NCI-H1092 (cell line): ENCODE data around the gene STX7.
"Not testable (repeated sequence)": the region's sequence is repeated elsewhere in the genome, so short reads cannot be mapped to it uniquely, and the experiment has no call there.

Source experiments
- DNase-seq: peaks from one replicate; lab custom pipeline; 2025; lab: John Stamatoyannopoulos, UW

The STX7 gene, protein sequence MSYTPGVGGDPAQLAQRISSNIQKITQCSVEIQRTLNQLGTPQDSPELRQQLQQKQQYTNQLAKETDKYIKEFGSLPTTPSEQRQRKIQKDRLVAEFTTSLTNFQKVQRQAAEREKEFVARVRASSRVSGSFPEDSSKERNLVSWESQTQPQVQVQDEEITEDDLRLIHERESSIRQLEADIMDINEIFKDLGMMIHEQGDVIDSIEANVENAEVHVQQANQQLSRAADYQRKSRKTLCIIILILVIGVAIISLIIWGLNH

DNA sequence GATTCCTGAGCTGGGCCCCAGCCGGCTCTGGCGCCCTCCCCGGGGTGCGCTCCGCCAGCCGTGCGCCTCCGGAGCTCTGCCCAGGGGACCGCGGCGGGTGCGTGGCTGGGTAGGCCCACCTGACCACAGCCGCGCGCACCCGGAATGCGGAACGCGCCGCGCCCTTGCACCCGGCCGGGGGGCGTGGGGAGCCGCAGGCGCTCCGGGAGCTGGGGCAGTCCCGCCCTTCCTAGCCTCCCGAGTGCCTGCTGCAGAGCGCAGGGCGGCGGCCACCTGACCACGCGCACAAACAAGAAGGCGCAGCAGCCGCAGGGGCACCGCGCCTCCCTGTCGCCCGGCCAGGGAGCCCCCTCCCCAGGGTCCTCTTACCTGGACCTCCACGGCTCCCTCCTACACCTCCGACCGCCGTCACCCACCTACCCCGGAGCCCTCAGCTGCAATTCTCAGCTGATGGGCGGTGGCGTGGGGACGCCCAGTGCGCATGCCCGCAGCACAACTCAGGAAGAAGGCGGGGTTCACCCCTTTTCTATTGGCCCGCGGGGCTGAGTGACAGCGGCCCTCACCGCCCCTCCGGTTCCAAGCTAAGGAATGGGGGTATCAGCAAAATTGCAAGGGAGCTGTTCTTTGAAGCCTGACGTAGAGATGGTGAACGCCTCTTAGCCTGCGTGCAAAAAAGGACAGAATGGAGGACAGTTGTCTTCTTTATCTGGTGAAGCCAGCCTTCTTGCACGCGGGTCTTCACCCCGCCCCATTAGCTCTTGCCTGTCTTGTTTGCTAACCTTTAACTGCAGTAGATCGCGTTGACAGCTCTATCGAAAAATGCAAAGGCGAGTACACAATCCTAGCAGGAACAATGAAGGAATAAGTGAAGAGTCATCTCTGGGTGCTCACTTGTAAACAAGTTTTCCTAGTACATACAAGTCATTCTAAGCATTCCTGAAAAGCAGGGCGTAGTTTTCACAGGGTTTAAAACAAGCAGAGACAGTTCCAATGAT is at the start of gene STX7:
STX7 (minus strand) TSS at position 479 of the 995 bp plus-strand sequence. CDS start 9,586 bp downstream, outside the sequence.
- no peak for DNase-seq

DNA sequence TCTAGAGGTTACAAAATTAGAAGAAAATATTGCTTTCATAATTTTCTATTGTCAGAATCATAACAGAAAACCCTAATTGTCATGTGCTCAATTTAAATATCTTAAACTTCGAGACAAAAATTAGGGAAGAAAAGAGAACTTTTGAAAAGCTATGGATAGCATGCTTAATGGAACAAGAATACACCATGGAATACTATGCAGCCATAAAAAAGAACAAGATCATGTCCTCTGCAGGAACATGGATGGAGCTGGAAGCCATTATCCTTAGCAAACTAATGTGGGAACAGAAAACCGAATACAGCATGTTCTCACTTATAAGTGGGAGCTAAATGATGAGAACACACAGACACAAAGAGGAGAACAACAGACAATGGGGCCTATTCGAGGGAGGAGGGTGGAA is 47.2 kb upstream of the STX7 start:
- DNase-seq, result not testable (repeated sequence)

DNA sequence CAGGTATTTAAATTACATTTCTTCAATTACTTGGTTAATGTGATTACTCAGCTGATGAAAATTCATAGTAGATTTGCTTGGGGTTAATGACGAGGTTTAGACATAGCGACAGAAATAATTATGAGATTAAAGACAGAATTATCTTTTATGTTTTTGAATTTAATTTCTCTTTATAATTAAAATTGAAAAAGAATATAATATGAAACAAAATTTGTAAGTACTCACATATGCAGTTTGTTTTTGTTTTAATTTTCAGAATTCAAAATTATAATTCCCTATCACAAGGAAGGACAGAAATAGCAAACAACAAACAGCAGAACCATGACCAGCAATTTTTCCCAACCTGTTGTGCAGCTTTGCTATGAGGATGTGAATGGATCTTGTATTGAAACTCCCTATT is 39.5 kb upstream of the STX7 start, which contains the start of gene TAAR8:
TAAR8 (plus strand) TSS at position 301 of the 400 bp plus-strand sequence; CDS start at position 322, 21 bp downstream.
- DNase-seq, result no peak

DNA sequence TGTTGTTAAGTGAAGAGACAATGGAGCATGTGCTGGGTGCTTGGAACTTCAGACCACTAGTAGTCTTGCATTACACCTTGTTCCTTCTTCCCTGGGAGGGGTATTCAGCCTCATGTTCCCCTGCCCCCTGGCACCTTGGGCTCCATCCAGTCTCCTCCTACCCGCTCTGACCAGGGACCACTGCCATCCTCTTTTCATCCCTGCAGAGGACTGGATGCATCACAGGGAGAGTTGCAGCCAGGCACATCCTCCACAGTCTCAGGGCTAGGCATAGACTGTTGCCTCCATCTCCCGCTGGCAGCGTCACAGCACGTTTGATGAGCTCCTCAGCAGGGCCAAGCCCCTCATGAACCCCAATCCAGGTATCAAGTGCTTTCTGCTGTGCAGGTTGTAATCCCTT is 38.3 kb upstream of the STX7 start:
- no peak for DNase-seq

DNA sequence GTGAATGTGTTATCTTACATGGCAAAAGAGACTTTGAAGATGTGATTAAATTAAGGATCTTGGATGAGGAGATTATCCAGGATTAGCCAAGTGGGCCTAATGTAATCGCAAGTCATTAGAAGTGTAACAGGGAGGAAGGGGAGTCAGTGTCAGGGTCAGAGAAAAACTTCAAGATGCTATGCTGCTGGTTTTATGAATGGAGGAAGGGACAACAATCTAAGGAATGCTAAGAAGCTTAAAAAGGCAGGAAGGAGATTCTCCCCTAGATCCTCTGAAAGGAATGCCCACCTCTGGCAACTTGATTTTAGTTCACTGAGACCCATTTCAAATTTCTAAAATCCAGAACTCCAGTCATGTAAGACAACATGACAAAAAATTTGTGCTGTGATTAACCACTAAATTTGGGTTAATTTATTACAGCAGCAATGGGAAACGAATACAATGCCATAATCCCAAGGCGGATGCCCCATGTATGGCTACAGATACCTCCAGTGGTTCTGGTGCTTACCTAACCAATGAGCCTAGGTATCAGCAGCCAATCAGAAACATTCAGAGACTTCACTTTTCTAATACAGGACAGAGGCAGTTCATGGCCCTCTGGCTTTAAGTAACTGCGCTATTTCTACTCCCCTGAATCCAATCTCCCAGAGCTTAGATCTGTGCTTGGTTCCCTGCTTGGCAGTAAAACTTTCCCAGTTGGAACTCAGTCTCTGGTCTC is 36.0 kb upstream of the STX7 start:
- no peak for DNase-seq

DNA sequence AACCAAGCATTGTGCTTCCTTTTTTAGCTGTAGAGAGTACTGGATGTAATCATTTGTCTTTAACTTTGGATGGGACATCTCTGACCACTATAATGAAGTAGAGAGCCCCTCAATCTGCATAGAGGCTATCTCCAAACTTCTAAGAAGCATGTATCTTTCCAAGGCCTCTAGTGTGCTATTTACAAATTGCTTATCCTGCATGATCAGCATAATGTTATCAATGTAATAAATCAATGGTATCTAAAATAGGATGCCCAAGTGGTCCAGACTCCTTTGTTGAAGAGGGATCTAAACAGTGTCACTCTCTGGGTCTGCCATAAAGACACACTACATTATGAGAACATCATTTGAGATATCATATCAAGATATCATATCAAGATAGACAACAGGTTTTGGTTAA is 31.9 kb upstream of the STX7 start:
- DNase-seq, result no peak

DNA sequence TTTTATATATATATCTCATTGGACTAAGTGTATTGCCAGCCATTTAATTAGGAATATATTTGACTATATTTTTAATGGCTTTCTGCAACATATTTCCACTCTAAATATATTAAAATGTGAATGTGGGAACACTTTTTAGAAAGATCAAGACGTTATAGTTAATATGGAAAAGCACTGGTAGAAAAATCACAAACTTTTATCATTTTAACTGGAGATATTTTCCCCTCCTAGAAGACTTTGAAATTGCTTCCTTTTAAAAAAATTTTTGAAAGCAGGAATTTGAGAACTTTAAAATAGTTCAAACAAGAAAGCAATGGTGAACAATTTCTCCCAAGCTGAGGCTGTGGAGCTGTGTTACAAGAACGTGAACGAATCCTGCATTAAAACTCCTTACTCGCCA is 25.1 kb upstream of the STX7 start, which contains the start of gene TAAR9:
TAAR9 (plus strand) TSS at position 301 of the 400 bp plus-strand sequence; CDS start at position 314, 13 bp downstream.
- no peak for DNase-seq

DNA sequence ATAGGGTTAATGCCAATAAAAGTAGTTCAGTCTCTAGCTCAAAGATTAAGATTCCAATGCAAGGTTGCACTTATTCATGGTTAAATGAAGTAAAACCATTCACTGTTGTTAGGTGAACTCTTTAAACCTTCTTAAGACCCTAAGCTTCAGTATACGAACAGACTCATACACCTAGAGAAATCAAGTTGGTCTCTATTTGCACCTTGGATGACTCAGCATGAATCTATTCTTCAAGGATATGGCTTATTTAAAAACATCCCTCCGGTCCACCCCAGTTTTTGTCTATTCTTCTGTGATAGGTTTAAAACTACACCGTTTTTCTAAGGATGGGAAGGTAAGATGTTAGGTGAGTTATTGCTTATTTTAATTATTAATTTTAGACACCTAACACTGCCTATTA is 24.2 kb upstream of the STX7 start:
- DNase-seq, result no peak

DNA sequence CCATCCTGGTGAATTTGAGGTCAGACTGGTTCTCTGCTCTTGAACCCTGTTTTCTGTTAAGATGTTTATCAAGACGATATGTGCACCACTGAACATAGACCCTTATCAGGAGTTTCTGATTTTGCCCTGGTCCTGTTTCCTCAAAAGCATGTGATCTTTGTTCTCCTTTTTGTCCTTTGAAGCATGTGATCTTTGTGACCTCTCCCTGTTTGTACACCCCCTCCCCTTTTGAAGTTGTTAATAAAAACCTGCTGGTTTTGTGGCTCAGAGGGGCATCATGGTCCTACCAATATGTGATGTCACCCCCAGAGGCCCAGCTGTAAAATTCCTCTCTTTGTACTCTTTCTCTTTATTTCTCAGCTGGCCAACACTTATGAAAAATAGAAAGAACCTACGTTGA is 21.6 kb upstream of the STX7 start:
- not testable (repeated sequence) for DNase-seq

DNA sequence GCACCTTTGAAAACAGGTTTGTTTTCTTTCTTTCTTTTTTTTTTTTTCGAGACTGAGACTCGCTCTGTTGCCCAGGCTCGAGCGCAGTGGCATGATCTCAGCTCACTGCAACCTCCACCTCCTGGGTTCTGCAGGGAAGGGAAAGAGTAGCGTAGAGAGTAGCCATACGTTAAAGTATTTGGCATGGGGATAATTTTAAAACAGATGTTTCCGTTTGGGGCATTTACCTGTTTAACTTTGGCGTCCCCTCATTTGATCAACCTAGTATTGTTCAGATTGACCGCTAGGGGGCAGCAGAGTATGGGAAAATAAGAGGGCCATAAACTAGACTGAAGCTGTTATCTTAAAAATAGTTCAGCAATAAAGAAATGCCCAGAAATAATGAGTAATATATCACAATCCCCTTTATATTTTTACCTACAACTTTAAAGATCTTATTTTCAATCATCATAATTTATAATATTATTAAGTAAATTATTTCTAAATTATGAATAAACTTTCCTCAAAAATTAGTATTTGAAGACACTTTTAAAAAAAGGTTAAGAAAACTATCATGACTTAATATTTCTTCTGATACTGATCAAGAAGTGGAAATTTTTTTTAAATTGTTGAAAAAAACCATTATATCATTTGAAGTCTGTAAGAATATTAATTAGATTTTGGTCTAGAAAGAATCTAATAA is 17.5 kb upstream of the STX7 start:
- DNase-seq, result peak; percentile 20

DNA sequence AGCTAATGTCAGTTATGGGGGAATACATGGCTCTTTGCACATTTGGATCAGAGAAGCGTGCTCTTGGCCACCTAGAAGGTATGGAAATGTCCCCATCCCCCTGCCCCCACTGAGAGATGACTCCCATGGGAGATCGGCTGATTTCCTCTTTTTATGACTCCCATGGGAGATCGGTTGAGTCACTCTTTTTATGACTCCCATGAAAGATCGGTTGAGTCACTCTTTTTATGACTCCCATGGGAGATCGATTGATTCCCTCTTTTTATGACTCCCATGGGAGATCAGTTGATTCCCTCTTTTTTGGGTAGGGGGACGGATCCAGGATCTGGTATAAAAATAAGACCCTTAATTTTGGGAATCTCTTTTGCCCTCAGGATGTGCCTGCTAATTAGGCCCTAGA is 14.9 kb upstream of the STX7 start:
- DNase-seq, result no peak

DNA sequence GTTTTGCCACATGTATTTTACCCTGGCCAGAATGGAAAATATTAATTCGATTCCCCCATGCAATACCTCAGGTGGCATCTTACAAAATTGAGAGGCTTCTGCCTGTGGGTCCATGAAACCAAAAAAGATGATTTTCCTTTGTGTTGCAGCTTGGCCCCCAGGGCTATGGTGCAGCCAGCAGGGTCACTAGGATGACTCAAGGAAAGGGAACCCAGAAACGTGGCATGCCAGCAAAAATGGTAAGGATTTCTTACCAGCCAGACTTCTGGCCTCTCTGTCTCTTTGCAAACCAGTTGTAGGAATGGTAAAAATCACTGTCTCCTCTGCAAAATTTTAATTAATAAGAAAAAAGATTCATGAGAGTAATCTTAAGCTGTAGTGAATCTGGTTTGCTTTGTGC is 13.5 kb upstream of the STX7 start:
- no peak for DNase-seq

DNA sequence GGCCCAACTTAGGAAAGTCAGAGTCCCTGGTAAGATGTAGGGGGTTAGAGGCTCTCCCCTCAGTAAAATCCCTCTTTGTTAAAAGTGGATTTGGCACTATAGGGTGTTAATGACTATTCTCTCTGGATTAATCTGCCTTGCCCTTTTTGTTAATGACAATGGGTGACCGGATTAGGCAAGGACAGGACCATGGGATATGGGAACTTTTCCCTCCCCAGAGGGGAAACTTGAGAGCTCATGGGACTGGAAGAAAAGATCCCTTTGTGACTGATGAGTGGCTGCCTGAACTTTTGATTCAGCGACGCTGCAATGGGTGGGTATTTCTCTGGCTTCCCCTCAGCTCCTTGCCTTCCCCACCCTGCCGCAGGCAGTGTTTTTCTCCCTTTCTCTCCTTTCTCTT is 12.9 kb upstream of the STX7 start:
- DNase-seq, result no peak

DNA sequence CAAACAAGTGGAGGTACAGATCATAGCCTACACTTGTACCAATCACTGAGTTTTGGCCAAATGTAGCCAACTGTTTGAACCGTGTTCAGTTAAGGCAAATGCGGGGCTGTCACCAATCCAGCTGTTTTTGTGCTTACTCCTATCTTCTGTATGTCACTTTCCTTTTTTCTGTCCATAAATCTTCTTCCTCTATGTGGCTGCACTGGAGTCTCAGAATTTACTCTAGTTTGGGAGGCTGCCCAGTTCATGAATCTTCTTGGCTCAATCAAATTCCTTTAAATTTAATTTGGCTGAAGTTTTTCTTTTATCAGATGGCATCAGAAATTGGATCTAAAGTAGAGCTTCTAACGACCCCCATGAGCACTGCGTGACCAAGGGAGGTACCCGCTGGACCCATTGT is 11.7 kb upstream of the STX7 start:
- no peak for DNase-seq

DNA sequence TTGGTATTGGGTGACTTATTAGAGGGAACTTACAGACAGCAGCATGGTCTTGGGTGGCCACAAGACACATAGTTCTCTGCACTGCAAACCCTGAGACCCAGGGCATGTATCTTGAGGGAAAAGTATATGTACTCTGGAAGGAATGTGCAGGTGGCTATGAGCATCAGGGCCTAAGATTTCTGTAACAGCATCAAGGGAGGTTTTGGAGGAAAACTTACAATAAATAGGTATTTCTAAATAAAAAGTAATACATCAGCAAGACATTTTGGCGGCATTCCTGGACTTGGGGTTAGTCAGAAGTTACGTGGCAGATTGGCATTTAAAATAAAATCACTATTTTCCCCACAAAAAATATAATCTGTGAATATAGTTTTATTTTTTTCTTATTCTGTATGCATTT is 8.0 kb upstream of the STX7 start:
- DNase-seq, result no peak

DNA sequence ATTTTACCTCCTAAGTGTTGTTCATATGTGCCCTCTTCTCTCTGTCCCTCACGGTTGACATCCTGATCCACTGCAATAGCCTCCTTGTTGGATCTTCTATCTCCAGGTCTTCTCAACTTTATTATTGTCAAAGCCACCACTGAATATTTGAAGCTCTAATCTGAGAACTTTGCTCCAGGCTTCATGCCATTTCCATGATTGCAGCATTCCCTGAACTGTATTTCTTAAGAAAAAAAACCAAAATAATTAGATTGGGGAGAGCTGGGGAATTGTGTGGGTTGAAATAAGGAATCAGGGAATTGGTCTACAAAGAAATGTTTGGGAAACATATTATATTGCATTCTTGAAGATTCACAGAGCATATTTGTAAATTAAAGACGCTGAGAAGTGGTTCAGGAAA is 2.5 kb upstream of the STX7 start:
- DNase-seq, result no peak

DNA sequence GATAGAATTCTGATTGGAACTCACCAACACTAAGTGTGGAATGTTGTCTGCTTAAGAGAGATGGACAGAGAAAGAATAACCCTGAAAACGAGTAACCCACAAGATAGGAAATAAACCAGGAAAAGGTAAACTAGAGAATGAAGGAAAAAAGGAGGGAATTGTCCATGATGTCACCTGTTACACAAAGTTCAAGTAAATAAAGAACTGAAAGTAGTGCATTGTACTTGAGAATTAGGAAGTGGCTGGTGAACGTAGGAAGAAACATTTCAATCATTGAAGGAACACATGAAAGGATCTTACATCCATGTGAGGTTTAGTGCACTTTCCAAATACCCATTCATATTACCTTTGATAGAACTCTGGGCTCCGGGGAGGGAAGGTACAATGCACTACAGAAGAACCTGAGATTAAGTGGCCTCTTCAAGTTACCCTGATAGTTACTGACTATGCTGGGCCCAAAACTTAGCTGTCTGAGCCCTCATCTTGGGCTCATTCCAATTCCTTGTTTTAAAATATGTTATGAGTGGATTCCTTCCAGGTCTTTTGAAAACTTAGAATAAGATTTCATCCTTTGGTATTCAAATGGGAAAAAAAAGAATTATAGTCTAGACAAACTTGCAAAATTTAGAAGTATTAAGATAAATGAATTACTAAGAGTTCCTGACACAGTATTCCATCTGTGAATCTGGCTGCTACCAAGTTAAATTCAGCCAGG is 1.1 kb upstream of the STX7 start:
- no peak for DNase-seq

DNA sequence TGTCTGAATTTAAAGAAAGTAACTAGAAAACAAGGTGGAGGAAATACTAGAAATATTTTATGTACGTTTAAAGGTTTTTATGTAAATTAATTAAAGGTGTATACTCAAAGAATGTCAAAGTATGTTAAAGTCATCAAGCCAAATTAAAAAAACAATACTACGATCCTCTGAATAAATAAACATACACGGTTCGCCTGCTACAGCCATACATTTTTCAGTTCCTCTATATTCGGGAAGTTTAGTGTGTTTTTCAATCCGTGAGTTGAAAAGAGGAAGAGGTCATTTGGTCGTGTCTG is 626 bp downstream of the STX7 start:
- DNase-seq, result no peak

DNA sequence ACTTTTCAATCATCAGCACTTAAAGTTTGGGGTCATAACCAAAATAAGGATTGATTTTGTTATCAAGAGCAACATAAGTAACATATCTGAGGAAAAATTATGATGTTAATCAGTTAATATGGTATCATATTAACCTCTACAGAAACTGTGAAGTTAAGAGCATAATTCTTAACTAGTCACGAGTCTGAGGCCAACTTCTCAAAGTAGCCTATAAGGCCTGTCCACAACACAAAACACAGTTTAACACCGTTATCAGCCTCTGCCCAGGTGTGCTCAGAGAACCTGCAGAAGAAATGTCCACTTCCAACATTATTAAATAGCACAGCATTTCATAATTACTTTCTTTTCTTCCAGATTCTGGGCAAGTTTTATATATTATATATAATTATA is 1.1 kb downstream of the STX7 start:
- no peak for DNase-seq

DNA sequence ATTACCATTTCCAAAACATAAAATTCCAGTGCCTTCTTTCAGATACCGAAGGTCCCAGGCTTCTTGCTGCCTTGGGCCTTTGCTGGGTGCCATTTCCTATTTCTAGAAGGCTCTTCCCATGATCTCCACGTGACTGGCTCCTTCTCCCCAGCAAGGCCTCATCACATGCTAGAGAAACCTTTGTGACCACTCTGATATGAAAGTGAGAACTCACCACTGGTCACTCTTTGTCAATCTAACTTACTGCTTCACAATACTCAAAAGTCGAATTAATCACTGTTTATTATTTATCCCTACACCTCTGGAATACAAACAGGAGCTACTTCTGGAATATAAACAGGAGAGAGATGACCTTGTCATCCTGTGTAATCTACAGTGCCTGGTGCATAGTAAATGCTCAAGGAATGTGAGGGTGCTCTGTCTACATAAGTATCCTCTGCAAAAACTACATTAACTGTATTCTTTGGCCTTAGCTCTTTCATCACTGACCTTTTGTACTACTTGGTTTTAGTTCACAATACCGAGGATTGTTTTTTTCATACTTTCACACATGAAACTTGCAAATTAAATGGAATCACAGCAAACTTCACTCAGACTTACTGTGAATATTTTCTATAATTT is 1.6 kb downstream of the STX7 start:
- DNase-seq, result no peak
